Prostate gland (tissue), 2 donors: ENCODE data around the gene CASP9.

Experiments
- CTCF ChIP-seq, 4 experiments: fragments of 200-600 bp in 2 of 4; fragments of 450-650 bp in 2 of 4; sonication (generic) in 2 of 4; IDR thresholded peaks; 1 replicate in 3 of 4; 2 replicates in 1 of 4; pipeline ENCODE4 v1.5.1; 2016 to 2019; ENCODE audit warnings: antibody characterized with exemption in 4 of 4, mild to moderate bottlenecking in 2 of 4, moderate library complexity in 2 of 4
- POLR2A ChIP-seq: fragments of 450-650 bp; IDR thresholded peaks from one replicate; pipeline ENCODE4 v1.6.1; 2016; ENCODE audit warnings: antibody characterized with exemption, mild to moderate bottlenecking

GRCh38 chr1:15570861-15571260 is 46.8 kb upstream of the CASP9 start:
- no peak for TF ChIP-seq CTCF (IDR thresholded peaks at IDR 0.05)
- TF ChIP-seq POLR2A: no peak
